Measurements from ENCODE around the gene ATP12A.

- TF ChIP-seq CTCF (IDR thresholded peaks at IDR 0.05 in 4 of 5, conservative IDR thresholded peaks at IDR 0.05 in 1 of 5): no peak
- no peak for TF ChIP-seq POLR2A (IDR thresholded peaks at IDR 0.05)
These were observed 26.8 kb downstream of the ATP12A start for GRCh38 chr13:24706886-24707585.

Measured in gastrocnemius medialis (tissue), 4 donors.